Duodenal mucosa (tissue), 2 donors: ENCODE measurements around the gene B3GAT3.
"Not testable (repeated sequence)": the region's sequence is repeated elsewhere in the genome, so short reads cannot be mapped to it uniquely, and the experiment has no call there.

ENCODE experiments used
- H3K27ac ChIP-seq: one replicate; pipeline ENCODE4 v1.7.0; 2013; ENCODE audit warnings: low read depth, low read length
- H3K27me3 ChIP-seq, 2 donors: one replicate each; pipeline ENCODE4 v1.7.0; 2013; ENCODE audit warnings: low read length in 2 of 2, control low read depth in 1 of 2; ENCODE audit not compliant: insufficient read depth in 2 of 2, control insufficient read depth in 1 of 2
- H3K36me3 ChIP-seq, 2 donors: one replicate each; pipeline ENCODE4 v1.7.0; 2013; ENCODE audit warnings: low read length in 2 of 2, control low read depth in 1 of 2; ENCODE audit not compliant: insufficient read depth in 2 of 2, control insufficient read depth in 1 of 2
- H3K4me1 ChIP-seq, 2 donors: one replicate each; pipeline ENCODE4 v1.7.0; 2013; ENCODE audit warnings: low read length in 2 of 2, control low read depth in 1 of 2; ENCODE audit not compliant: insufficient read depth in 2 of 2, control insufficient read depth in 1 of 2
- H3K4me3 ChIP-seq, 2 donors: one replicate each; pipeline ENCODE4 v1.7.0; 2013; ENCODE audit warnings: low read length in 2 of 2, low read depth in 1 of 2
- H3K9ac ChIP-seq, 2 donors: one replicate each; pipeline ENCODE4 v1.7.0; 2013; ENCODE audit warnings: low read length in 2 of 2, low read depth in 1 of 2
- H3K9me3 ChIP-seq, 2 donors: one replicate each; pipeline ENCODE4 v1.7.0; 2013; ENCODE audit warnings: low read length in 2 of 2, control low read depth in 1 of 2; ENCODE audit not compliant: control insufficient read depth in 1 of 2

Gene B3GAT3

DNA sequence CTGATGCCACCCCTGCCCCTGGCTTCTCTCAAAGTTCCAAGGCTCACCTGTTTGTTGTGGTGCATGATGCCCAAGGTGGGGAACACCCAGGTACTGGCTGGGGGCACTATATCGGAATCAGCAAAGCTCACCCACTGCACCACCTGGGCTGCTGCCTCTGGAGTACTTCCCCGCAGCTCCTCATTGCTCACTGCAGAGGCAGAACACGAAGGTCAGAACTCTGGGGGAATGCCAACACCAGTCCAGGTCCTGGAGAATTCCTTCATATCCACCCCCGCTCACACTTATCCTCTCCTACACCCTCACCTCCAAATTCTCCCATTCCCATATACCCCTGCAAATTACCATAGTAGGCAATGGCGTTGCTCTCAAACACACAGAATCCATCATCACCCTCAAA, 50.3 kb downstream of the B3GAT3 start:
- peaks cover 35 to 61% of the 10 kb centered on the region in 2 donors for H3K36me3 ChIP-seq
- H3K4me1 ChIP-seq = peaks cover 24 to 27% of the 10 kb centered on the region in 2 donors
- H3K4me3 ChIP-seq, H3K9ac ChIP-seq, H3K27me3 ChIP-seq, H3K27ac ChIP-seq, H3K9me3 ChIP-seq: not testable (repeated sequence)

DNA sequence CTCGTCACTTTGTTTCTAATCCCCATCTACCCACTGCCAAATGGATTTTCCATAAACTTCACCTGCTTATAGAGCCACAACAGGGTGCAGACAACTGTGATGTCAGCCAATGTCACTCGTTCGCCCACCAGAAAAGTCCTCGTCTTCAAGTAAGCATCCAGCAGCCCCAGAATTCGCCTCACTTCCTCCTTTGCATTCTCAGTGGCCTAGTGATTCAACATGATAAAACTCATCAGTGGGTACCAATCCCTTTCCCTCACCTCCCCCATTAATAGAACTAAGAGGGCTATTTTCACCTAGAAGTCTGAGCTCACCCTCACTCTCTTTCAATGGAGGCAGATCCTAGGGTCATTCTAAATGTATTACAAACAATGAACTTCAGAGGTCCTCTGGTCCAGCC, 50.9 kb downstream of the B3GAT3 start:
- H3K36me3 ChIP-seq = peaks cover 35 to 61% of the 10 kb centered on the region in 2 donors
- not testable (repeated sequence) for H3K4me3 ChIP-seq, H3K9ac ChIP-seq, H3K27ac ChIP-seq, H3K9me3 ChIP-seq, H3K27me3 ChIP-seq
- peaks cover 24 to 31% of the 10 kb centered on the region in 2 donors for H3K4me1 ChIP-seq

DNA sequence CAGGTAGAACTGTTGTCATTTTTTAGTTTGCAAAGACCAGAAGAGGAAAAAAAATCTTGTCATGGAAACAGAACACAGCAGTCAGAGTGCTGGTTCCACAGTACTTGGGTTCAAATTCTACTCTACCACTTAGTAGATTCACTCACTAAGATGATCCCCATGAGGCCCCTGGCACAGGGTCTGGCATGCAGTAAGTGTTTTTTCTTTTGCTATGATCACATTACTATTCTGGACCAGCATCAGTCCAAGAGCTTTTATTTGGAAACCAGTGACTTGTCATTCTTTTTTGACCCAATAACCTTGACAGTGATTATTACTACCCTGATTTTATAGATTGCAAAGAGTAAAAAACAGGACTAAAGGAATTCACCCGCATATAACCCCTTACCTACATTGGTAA, 52.2 kb downstream of the B3GAT3 start:
- peaks cover 39 to 70% of the 10 kb centered on the region in 2 donors for H3K36me3 ChIP-seq
- no peak overlapping the region for H3K9ac ChIP-seq
- H3K4me1 ChIP-seq = peaks cover 26 to 28% of the 10 kb centered on the region in 2 donors
- no peaks in the 10 kb centered on the region for H3K27me3 ChIP-seq
- no peak overlapping the region for H3K27ac ChIP-seq
- H3K9me3 ChIP-seq = no peaks in the 10 kb centered on the region
- no peak overlapping the region for H3K4me3 ChIP-seq

DNA sequence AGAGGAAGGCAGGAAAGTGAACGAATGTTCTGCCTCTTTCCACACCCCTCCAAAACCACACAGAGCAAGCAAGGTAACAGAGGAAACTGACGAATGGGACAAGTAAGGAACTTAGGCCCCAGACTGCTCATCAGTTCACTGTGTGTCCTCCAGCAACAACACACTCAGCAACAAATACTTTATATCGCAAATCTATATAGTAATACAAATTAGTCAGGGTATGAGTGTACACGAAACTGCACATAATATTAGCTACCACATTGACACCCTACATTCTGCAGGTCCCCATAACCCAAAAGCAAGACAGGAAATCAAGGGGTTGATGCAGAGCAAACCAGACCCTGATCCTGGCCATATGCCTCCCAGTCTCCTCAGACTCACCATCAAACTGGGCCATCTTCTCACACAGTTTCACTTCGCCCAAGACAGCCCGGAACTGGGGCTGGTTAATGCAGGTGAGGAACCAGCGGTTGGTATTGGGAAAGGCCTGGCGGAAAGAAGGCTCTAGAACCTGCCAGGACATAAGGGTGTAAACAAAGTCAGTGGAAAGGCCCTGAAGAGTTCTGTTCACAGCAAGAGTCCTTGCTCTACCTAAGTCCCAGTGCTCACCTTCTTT, 54.7 kb downstream of the B3GAT3 start:
- peaks cover 47 to 84% of the 10 kb centered on the region in 2 donors for H3K36me3 ChIP-seq
- peaks cover 17 to 19% of the 10 kb centered on the region in 2 donors for H3K4me1 ChIP-seq
- H3K27me3 ChIP-seq = no peaks in the 10 kb centered on the region
- no peak overlapping the region for H3K27ac ChIP-seq
- H3K4me3 ChIP-seq = no peak overlapping the region
- no peak overlapping the region for H3K9ac ChIP-seq
- no peaks in the 10 kb centered on the region for H3K9me3 ChIP-seq

DNA sequence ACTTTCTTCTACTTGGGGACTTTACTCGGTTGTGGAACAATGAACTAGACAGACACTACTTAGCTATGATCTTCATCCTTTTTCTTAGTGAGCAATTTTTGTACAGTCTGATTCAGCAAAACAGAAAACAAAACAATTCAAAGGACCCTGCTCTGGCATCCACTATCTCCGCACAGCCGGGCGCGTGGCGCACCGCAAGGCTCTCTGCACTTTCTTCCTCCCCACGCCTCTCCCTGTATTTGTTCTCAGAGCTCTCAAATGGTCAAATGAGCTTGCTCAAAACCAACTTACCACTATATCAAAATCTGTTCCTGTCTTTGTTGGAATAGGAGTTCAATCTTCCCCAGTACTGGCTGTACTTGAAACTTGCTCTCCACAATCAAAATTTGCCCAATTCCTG, 55.5 kb downstream of the B3GAT3 start:
- Histone ChIP-seq H3K4me1 (peaks cover 10 to 15% of the 10 kb centered on the region in 2 donors), H3K27ac (no peak overlapping the region), H3K9me3 (no peaks in the 10 kb centered on the region), H3K9ac (no peak overlapping the region), H3K4me3 (no peak overlapping the region), H3K27me3 (no peaks in the 10 kb centered on the region), H3K36me3 (peaks cover 38 to 80% of the 10 kb centered on the region in 2 donors)
